Measurements from ENCODE around the gene OLFML1.

The OLFML1 gene

DNA sequence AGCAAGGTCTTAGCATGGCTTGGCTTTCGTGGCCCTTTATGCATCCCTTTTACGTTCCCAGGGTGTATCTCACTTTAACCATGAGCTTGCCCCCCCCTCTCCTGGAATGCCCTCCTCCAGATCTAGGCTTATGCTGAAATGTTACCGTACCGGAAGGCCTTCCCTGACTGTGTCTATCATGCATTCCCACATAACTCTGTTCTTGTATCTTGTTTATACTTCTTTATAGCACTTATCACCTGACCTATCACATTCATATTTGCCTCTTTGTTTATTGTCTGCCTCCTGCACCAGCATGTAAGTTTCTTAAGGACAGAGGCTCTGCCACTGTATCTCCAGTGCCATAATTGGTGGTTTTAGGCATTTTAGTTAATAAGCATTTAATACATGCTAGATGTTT is 67.4 kb downstream of the OLFML1 start:
- H3K27ac ChIP-seq (ENCODE audit: low read depth, low read length): no peak overlapping the region
- no peaks in the 10 kb centered on the region for H3K9me3 ChIP-seq (ENCODE audit: control insufficient read depth in 1 of 2, low read length in 2 of 2)
- no peak overlapping the region for H3K4me3 ChIP-seq (ENCODE audit: low read depth in 1 of 2, low read length in 2 of 2)
- H3K27me3 ChIP-seq (ENCODE audit: control insufficient read depth in 1 of 2, insufficient read depth in 2 of 2, low read length in 2 of 2): no peaks in the 10 kb centered on the region
- no peaks in the 10 kb centered on the region for H3K36me3 ChIP-seq (ENCODE audit: control insufficient read depth in 1 of 2, insufficient read depth in 2 of 2, low read length in 2 of 2)
- H3K9ac ChIP-seq (ENCODE audit: low read depth in 1 of 2, low read length in 2 of 2): no peak overlapping the region
- peaks cover 3 to 14% of the 10 kb centered on the region in 2 donors for H3K4me1 ChIP-seq (ENCODE audit: control insufficient read depth in 1 of 2, insufficient read depth in 2 of 2, low read length in 2 of 2)

DNA sequence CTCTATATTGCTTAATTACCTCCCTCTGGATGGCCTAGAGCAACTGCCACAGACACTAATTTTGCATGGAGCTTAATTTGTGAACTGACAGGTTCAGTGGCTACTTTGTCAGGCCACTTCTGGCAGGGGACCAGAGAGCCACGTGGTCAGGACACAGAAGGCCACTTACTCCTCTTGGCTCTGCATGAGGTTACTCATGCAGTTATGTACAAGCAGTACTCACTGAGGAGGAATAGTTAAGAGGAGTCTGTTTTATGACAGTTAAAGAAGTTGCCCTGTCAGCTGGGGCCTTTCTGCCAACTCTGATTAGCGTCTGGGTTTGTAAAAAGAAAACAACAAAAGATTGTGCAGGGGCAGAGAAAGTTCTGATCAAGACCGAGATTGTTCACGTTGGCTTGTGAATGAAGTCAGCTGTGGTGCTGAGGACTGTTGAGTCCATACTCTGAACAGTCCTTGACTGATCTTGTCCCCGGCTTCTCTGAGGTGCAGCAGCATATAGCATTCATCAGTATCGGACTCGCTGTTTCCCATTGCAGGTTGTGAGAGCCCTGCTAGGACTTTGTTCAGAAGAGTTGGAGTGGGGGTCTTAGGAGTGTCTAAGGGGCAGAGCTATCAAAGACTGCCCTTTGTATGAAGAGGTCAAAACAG is 69.9 kb downstream of the OLFML1 start:
- no peaks in the 10 kb centered on the region for H3K9me3 ChIP-seq (ENCODE audit: control insufficient read depth in 1 of 2, low read length in 2 of 2)
- no peak overlapping the region for H3K9ac ChIP-seq (ENCODE audit: low read depth in 1 of 2, low read length in 2 of 2)
- peaks cover under 1 to 14% of the 10 kb centered on the region in 2 donors for H3K4me1 ChIP-seq (ENCODE audit: control insufficient read depth in 1 of 2, insufficient read depth in 2 of 2, low read length in 2 of 2)
- H3K4me3 ChIP-seq (ENCODE audit: low read depth in 1 of 2, low read length in 2 of 2): no peak overlapping the region
- H3K27me3 ChIP-seq (ENCODE audit: control insufficient read depth in 1 of 2, insufficient read depth in 2 of 2, low read length in 2 of 2): no peaks in the 10 kb centered on the region
- no peak overlapping the region for H3K27ac ChIP-seq (ENCODE audit: low read depth, low read length)
- H3K36me3 ChIP-seq (ENCODE audit: control insufficient read depth in 1 of 2, insufficient read depth in 2 of 2, low read length in 2 of 2): no peaks in the 10 kb centered on the region

DNA sequence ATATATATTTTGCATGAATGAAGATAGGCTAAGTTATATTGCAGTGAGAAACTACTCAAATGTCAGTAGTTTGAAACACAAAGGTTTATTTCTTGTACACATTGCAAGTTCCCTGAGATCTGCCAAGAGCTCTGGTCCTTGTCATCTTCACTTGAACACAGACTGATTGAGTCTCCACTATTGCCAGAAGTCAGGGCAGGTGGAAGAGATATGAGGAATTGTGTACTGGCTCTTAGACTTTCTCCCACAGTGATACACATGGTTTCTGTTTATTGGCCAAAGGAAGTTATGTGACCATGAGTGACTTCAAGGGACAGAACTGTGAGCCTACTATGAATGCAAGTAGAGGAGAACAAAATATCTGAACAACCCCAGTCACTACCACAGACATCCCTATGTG is 72.7 kb downstream of the OLFML1 start:
- Histone ChIP-seq H3K27me3 (ENCODE audit: control insufficient read depth in 1 of 2, insufficient read depth in 2 of 2, low read length in 2 of 2) (no peaks in the 10 kb centered on the region), H3K9ac (ENCODE audit: low read depth in 1 of 2, low read length in 2 of 2) (no peak overlapping the region), H3K36me3 (ENCODE audit: control insufficient read depth in 1 of 2, insufficient read depth in 2 of 2, low read length in 2 of 2) (no peaks in the 10 kb centered on the region), H3K9me3 (ENCODE audit: control insufficient read depth in 1 of 2, low read length in 2 of 2) (no peaks in the 10 kb centered on the region), H3K27ac (ENCODE audit: low read depth, low read length) (no peak overlapping the region), H3K4me3 (ENCODE audit: low read depth in 1 of 2, low read length in 2 of 2) (no peak overlapping the region), H3K4me1 (ENCODE audit: control insufficient read depth in 1 of 2, insufficient read depth in 2 of 2, low read length in 2 of 2) (peaks cover 0 to 14% of the 10 kb centered on the region in 2 donors)

DNA sequence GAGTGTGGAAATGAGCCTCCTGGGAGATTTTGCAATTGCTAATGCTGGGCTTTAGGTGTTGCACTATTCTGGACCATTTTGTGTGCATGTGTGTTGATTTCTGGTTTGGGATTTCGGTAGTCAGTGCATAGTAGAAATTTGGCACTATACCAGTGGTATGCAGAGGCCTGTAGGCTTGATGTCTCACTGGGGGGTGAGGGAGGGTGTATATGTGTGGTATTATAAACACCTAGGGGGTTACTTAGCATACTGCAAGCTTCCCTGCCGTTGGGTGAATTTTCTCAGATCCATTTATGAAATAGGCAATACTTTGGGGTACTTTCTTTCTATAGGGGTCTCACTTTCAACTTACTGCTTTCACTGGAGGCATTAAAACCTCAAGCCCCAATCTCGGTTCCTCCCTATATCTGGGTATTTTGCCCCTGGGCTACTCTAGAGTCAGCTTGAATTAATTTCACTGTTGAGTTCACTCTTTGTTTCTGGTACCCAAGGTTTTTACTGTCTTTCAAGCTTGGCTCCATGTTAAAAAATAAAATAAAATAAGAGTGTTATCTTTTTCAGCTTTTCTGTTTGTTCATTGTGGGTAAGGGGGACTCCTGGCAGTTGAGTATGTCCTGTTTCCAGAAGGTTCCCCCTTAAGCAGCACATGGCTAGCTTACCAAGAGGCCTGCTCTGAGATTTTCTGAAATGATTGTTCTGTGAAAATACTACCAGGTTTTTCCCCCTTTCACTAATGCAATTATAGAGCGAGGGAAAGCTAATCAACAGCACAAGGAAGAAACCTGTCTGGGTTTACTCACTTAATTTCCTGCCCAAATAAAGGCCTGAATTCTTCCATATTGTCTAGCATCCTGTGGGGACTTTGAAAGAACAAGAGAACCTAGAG is 74.3 kb downstream of the OLFML1 start:
- Histone ChIP-seq H3K27me3 (ENCODE audit: control insufficient read depth in 1 of 2, insufficient read depth in 2 of 2, low read length in 2 of 2) (no peaks in the 10 kb centered on the region), H3K4me1 (ENCODE audit: control insufficient read depth in 1 of 2, insufficient read depth in 2 of 2, low read length in 2 of 2) (peaks cover 0 to 10% of the 10 kb centered on the region in 2 donors), H3K4me3 (ENCODE audit: low read depth in 1 of 2, low read length in 2 of 2) (no peak overlapping the region), H3K27ac (ENCODE audit: low read depth, low read length) (no peak overlapping the region), H3K9me3 (ENCODE audit: control insufficient read depth in 1 of 2, low read length in 2 of 2) (no peaks in the 10 kb centered on the region), H3K36me3 (ENCODE audit: control insufficient read depth in 1 of 2, insufficient read depth in 2 of 2, low read length in 2 of 2) (no peaks in the 10 kb centered on the region), H3K9ac (ENCODE audit: low read depth in 1 of 2, low read length in 2 of 2) (no peak overlapping the region)

Measured in duodenal mucosa (tissue), 2 donors.